ENCODE results near the gene SARS1. TPM values are rescaled to one million over a fixed set of nuclear protein-coding genes. Genes with fewer than 3 reads are reported as not detected.

SARS1 gene
- total RNA-seq, 1 experiment from 2014 or later = 492 TPM

DNA sequence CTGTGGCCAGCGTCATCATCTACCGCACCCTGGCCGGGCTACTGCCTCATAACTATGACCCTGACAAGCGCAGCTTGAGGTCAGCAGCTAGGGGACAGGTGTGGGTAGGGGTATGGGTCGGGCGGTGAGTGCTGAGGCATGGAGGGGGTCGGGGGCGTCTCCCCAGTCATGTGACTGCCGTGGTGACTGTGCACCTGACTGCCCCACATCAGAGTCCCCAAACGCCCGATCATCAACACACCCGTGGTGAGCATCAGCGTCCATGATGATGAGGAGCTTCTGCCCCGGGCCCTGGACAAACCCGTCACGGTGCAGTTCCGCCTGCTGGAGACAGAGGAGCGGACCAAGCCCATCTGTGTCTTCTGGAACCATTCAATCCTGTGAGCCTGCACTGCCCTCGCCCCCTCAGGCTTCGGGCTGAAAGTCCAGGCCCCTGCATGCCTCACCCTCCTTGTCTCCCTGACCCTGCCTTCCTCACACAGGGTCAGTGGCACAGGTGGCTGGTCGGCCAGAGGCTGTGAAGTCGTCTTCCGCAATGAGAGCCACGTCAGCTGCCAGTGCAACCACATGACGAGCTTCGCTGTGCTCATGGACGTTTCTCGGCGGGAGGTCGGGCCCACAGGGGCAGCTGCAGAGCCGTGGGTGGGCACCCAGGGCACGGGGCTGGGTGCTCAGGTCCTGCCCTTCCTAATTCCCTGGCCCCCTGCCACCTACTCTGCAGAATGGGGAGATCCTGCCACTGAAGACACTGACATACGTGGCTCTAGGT is 55.7 kb downstream of the SARS1 start:
- Mint-ChIP-seq H3K36me3 (ENCODE audit: insufficient read depth, unreplicated experiment) (peaks cover 18% of the 10 kb centered on the region), H3K4me1 (ENCODE audit: insufficient read depth, unreplicated experiment) (peaks cover 25% of the 10 kb centered on the region), H3K27ac (ENCODE audit: low read depth, unreplicated experiment) (no peak overlapping the region), H3K4me3 (ENCODE audit: unreplicated experiment) (no peak overlapping the region), H3K27me3 (ENCODE audit: insufficient read depth, unreplicated experiment) (no peaks in the 10 kb centered on the region), H3K9me3 (ENCODE audit: unreplicated experiment) (no peaks in the 10 kb centered on the region)
- ChIA-PET POLR2A (no interaction called here), CTCF (interaction anchor here (0.8 to 1.9 kb wide), 4 partner anchors 8 to 263 kb away, joined by 3 to 12 read pairs (median 6); no protein-coding TSS in a partner anchor)
- intact Hi-C loops (cut with micrococcal nuclease) = no loop called here
- TF ChIP-seq, protein P1, sequence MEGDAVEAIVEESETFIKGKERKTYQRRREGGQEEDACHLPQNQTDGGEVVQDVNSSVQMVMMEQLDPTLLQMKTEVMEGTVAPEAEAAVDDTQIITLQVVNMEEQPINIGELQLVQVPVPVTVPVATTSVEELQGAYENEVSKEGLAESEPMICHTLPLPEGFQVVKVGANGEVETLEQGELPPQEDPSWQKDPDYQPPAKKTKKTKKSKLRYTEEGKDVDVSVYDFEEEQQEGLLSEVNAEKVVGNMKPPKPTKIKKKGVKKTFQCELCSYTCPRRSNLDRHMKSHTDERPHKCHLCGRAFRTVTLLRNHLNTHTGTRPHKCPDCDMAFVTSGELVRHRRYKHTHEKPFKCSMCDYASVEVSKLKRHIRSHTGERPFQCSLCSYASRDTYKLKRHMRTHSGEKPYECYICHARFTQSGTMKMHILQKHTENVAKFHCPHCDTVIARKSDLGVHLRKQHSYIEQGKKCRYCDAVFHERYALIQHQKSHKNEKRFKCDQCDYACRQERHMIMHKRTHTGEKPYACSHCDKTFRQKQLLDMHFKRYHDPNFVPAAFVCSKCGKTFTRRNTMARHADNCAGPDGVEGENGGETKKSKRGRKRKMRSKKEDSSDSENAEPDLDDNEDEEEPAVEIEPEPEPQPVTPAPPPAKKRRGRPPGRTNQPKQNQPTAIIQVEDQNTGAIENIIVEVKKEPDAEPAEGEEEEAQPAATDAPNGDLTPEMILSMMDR (IDR thresholded peaks at IDR 0.05; ENCODE audit: unreplicated experiment) = no peak
- no TSS peak for BruUV-seq (replicated peaks)
- no peak for DNase-seq (ENCODE audit: unreplicated experiment)

DNA sequence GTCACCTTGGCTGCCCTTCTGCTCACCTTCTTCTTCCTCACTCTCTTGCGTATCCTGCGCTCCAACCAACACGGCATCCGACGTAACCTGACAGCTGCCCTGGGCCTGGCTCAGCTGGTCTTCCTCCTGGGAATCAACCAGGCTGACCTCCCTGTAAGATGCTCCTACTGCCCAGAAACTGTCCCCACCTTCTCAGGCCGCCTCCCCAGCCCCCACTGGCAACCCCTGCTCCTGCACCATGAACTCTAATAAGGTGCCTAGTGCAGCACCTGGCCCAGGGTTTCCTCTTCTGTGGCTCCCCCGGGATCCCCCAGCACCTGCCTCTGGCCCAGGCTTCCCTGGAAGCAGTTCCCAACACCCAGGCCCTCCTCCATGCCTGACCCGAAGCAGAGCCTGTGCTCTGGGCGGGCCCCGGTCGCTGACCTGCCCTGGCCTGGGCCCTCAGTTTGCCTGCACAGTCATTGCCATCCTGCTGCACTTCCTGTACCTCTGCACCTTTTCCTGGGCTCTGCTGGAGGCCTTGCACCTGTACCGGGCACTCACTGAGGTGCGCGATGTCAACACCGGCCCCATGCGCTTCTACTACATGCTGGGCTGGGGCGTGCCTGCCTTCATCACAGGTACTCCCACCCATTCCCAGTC is 56.4 kb downstream of the SARS1 start:
- no peaks in the 10 kb centered on the region for H3K27me3 Mint-ChIP-seq (ENCODE audit: insufficient read depth, unreplicated experiment)
- intact Hi-C loops (cut with micrococcal nuclease) = no loop called here
- ChIA-PET POLR2A (no interaction called here), CTCF (no interaction called here)
- no peaks in the 10 kb centered on the region for H3K9me3 Mint-ChIP-seq (ENCODE audit: unreplicated experiment)
- TF ChIP-seq, protein P1 (IDR thresholded peaks at IDR 0.05; ENCODE audit: unreplicated experiment) = no peak
- BruUV-seq (replicated peaks) = no TSS peak
- peaks cover 18% of the 10 kb centered on the region for H3K36me3 Mint-ChIP-seq (ENCODE audit: insufficient read depth, unreplicated experiment)
- no peak overlapping the region for H3K27ac Mint-ChIP-seq (ENCODE audit: low read depth, unreplicated experiment)
- DNase-seq (ENCODE audit: unreplicated experiment) = no peak
- H3K4me3 Mint-ChIP-seq (ENCODE audit: unreplicated experiment) = no peak overlapping the region
- peaks cover 32% of the 10 kb centered on the region for H3K4me1 Mint-ChIP-seq (ENCODE audit: insufficient read depth, unreplicated experiment)

DNA sequence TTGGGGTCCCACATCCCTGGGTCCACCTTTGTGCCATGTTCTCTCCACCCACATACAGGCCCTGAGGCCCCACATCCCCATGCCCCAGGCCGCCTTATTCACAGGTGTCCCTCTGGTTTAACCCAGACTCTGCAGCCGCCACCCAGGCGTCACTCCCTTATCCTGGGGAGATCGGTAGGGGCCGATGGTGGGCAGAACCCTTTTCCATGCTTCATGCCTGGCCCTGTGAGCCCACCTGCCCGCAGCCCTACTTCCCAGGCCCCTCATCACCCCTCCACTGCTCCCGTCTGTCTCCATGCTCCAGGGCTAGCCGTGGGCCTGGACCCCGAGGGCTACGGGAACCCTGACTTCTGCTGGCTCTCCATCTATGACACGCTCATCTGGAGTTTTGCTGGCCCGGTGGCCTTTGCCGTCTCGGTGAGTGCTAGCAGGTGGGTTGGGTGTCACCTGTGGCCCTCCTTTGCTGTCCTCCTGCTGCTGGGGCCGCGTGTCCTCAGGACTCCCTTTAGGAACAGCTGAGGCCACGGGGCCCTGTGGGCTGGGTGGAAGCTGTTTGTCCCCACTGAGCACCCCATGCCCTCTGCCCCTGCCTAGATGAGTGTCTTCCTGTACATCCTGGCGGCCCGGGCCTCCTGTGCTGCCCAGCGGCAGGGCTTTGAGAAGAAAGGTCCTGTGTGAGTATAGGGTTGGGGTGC is 57.1 kb downstream of the SARS1 start:
- peaks cover 18% of the 10 kb centered on the region for H3K36me3 Mint-ChIP-seq (ENCODE audit: insufficient read depth, unreplicated experiment)
- peaks cover 39% of the 10 kb centered on the region for H3K4me1 Mint-ChIP-seq (ENCODE audit: insufficient read depth, unreplicated experiment)
- CTCF ChIA-PET = no interaction called here
- no peaks in the 10 kb centered on the region for H3K27me3 Mint-ChIP-seq (ENCODE audit: insufficient read depth, unreplicated experiment)
- POLR2A ChIA-PET = no interaction called here
- intact Hi-C loops (cut with micrococcal nuclease) = no loop called here
- TF ChIP-seq, protein P1 (IDR thresholded peaks at IDR 0.05; ENCODE audit: unreplicated experiment) = no peak
- BruUV-seq (replicated peaks) = no TSS peak
- H3K4me3 Mint-ChIP-seq (ENCODE audit: unreplicated experiment) = no peak overlapping the region
- no peaks in the 10 kb centered on the region for H3K9me3 Mint-ChIP-seq (ENCODE audit: unreplicated experiment)
- H3K27ac Mint-ChIP-seq (ENCODE audit: low read depth, unreplicated experiment) = no peak overlapping the region
- DNase-seq (ENCODE audit: unreplicated experiment) = no peak

DNA sequence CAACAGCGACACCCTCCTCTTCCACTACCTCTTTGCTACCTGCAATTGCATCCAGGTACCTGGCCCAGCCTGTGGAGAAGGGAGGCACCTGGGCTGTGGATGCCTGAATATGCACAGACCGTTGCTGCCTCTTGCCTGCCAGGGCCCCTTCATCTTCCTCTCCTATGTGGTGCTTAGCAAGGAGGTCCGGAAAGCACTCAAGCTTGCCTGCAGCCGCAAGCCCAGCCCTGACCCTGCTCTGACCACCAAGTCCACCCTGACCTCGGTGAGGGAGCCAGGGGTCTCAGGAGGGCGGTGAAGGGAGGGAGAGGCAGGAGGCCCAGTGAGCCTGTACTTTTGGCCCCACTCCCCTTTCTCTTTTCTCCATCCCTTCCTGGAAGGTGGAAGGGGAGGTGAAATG is 57.7 kb downstream of the SARS1 start:
- H3K4me3 Mint-ChIP-seq (ENCODE audit: unreplicated experiment) = no peak overlapping the region
- CTCF ChIA-PET = no interaction called here
- TF ChIP-seq, protein P1 (IDR thresholded peaks at IDR 0.05; ENCODE audit: unreplicated experiment) = no peak
- H3K36me3 Mint-ChIP-seq (ENCODE audit: insufficient read depth, unreplicated experiment) = peaks cover 17% of the 10 kb centered on the region
- no peak for DNase-seq (ENCODE audit: unreplicated experiment)
- no peak overlapping the region for H3K27ac Mint-ChIP-seq (ENCODE audit: low read depth, unreplicated experiment)
- H3K9me3 Mint-ChIP-seq (ENCODE audit: unreplicated experiment) = no peaks in the 10 kb centered on the region
- no peaks in the 10 kb centered on the region for H3K27me3 Mint-ChIP-seq (ENCODE audit: insufficient read depth, unreplicated experiment)
- H3K4me1 Mint-ChIP-seq (ENCODE audit: insufficient read depth, unreplicated experiment) = peaks cover 41% of the 10 kb centered on the region
- no TSS peak for BruUV-seq (replicated peaks)
- intact Hi-C loops (cut with micrococcal nuclease) = no loop called here
- POLR2A ChIA-PET = interaction anchor here (0.6 kb wide), 1 partner anchor 11 kb away, joined by 3 read pairs; the partner anchor contains the start of gene PSRC1

Data from MCF 10A (cell line).